ENCODE results near the gene RAB5IF. TPM values are rescaled to one million over a fixed set of nuclear protein-coding genes. Genes with fewer than 3 reads are reported as not detected.

The RAB5IF gene
- total RNA-seq, 4 donors from 2014 or later, result 60.2 to 94.8 (median 81.6) TPM

- no peak overlapping the region for H3K27ac ChIP-seq (replicated peaks in 1 of 4)
- DNase-seq (ENCODE audit: extremely low spot score), result no peak
- no peaks in the 10 kb centered on the region for H3K9me3 ChIP-seq
- no peak overlapping the region for H3K4me3 ChIP-seq
- H3K27me3 ChIP-seq, result no peaks in the 10 kb centered on the region
- WGBS, result 97% methylated on average over 14 of the region's 15 CpGs
- peaks cover 12 to 49% (median 43%) of the 10 kb centered on the region in 4 donors for H3K36me3 ChIP-seq
- intact Hi-C loops (cut with DNase I), result no loop called here
- H3K4me1 ChIP-seq, result peaks cover 15 to 33% (median 28%) of the 10 kb centered on the region in 4 donors
- TF ChIP-seq POLR2AphosphoS5 (IDR thresholded peaks at IDR 0.05) (no peak), POLR2A (IDR thresholded peaks at IDR 0.05; ENCODE audit: low read depth) (no peak), EP300 (IDR thresholded peaks at IDR 0.05) (no peak)
- TF ChIP-seq, protein P1, sequence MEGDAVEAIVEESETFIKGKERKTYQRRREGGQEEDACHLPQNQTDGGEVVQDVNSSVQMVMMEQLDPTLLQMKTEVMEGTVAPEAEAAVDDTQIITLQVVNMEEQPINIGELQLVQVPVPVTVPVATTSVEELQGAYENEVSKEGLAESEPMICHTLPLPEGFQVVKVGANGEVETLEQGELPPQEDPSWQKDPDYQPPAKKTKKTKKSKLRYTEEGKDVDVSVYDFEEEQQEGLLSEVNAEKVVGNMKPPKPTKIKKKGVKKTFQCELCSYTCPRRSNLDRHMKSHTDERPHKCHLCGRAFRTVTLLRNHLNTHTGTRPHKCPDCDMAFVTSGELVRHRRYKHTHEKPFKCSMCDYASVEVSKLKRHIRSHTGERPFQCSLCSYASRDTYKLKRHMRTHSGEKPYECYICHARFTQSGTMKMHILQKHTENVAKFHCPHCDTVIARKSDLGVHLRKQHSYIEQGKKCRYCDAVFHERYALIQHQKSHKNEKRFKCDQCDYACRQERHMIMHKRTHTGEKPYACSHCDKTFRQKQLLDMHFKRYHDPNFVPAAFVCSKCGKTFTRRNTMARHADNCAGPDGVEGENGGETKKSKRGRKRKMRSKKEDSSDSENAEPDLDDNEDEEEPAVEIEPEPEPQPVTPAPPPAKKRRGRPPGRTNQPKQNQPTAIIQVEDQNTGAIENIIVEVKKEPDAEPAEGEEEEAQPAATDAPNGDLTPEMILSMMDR (IDR thresholded peaks at IDR 0.05), result no peak
Measured at GRCh38 chr20:36578356-36579041, 27.1 kb upstream of the RAB5IF start.

- no peaks in the 10 kb centered on the region for H3K27me3 ChIP-seq
- no peak overlapping the region for H3K4me3 ChIP-seq
- intact Hi-C loops (cut with DNase I), result no loop called here
- H3K36me3 ChIP-seq, result peaks cover 12 to 62% (median 45%) of the 10 kb centered on the region in 4 donors
- WGBS, result 55% methylated on average over 2 of the region's 2 CpGs
- no peak overlapping the region for H3K27ac ChIP-seq (replicated peaks in 1 of 4)
- H3K9me3 ChIP-seq, result no peaks in the 10 kb centered on the region
- no peak for DNase-seq (ENCODE audit: extremely low spot score)
- H3K4me1 ChIP-seq, result peaks cover 11 to 21% (median 15%) of the 10 kb centered on the region in 4 donors
- no peak for TF ChIP-seq POLR2A (IDR thresholded peaks at IDR 0.05; ENCODE audit: low read depth)
- TF ChIP-seq, protein P1 (IDR thresholded peaks at IDR 0.05), result no peak
- TF ChIP-seq POLR2AphosphoS5 (IDR thresholded peaks at IDR 0.05), result no peak
- no peak for TF ChIP-seq EP300 (IDR thresholded peaks at IDR 0.05)
Measured at GRCh38 chr20:36579996-36580545, 25.5 kb upstream of the RAB5IF start.

DNA sequence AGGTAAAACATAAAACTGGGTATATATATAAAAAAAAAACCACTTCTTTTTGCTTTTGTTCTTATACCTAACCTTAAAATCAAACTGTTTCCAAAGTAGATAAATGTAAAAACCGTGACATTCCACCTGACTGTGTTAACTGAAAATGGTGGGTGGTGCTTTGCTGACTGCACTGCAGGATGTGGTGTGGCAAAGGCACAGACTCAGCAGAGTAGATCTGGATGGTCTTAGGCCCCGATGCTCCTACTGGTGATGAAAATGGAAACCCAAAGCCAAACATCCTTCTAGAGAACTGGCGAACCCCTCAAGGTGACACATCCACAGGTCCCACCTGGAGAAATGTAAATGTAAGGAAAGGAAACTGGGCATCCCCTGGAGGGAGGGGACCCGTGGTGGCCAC lies 23.3 kb upstream of the RAB5IF start:
- WGBS, result 91% methylated on average over 4 of the region's 4 CpGs
- Histone ChIP-seq H3K9me3 (no peaks in the 10 kb centered on the region), H3K27ac (replicated peaks in 1 of 4) (no peak overlapping the region), H3K36me3 (peaks cover 12 to 65% (median 49%) of the 10 kb centered on the region in 4 donors), H3K27me3 (no peaks in the 10 kb centered on the region), H3K4me3 (no peak overlapping the region), H3K4me1 (peaks cover 0 to 6% (median 0%) of the 10 kb centered on the region in 4 donors)
- DNase-seq (ENCODE audit: extremely low spot score), result no peak
- intact Hi-C loops (cut with DNase I), result no loop called here
- TF ChIP-seq POLR2AphosphoS5 (IDR thresholded peaks at IDR 0.05) (no peak), POLR2A (IDR thresholded peaks at IDR 0.05; ENCODE audit: low read depth) (no peak), EP300 (IDR thresholded peaks at IDR 0.05) (no peak)
- TF ChIP-seq, protein P1 (IDR thresholded peaks at IDR 0.05), result no peak

DNA sequence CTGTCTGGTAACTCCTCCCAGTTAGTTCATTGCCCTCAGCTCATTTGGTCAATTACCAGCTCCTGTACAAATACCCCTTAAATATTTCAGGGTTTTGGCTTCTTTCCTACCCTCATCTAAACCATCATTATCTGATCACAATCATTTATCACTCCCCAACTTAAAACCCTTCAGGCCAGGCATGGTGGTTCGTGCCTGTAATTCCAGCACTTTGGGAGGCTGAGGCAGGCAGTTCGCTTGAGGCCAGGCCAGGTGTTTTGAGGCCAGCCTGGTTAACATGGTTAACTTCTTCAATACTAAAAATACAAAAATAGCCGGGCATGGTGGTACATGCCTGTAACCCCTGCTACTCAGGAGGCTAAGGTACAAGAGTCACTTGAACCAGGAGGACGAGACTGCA lies 22.8 kb upstream of the RAB5IF start:
- Histone ChIP-seq H3K4me3 (no peak overlapping the region), H3K9me3 (no peaks in the 10 kb centered on the region), H3K4me1 (peaks cover 0 to 6% (median 0%) of the 10 kb centered on the region in 4 donors), H3K36me3 (peaks cover 12 to 65% (median 49%) of the 10 kb centered on the region in 4 donors), H3K27me3 (no peaks in the 10 kb centered on the region), H3K27ac (replicated peaks in 1 of 4) (no peak overlapping the region)
- 94% methylated on average over 4 of the region's 4 CpGs for WGBS
- no peak for DNase-seq (ENCODE audit: extremely low spot score)
- TF ChIP-seq EP300 (IDR thresholded peaks at IDR 0.05), result no peak
- TF ChIP-seq, protein P1 (IDR thresholded peaks at IDR 0.05), result no peak
- TF ChIP-seq POLR2AphosphoS5 (IDR thresholded peaks at IDR 0.05), result no peak
- TF ChIP-seq POLR2A (IDR thresholded peaks at IDR 0.05; ENCODE audit: low read depth), result no peak
- intact Hi-C loops (cut with DNase I), result no loop called here

Measured in esophagus muscularis mucosa (tissue), 4 donors.